Lower leg skin (tissue), 4 donors: ENCODE measurements around the gene NAPB. TPM values are rescaled to one million over a fixed set of nuclear protein-coding genes. Genes with fewer than 3 reads are reported as not detected.
"Not testable (repeated sequence)": the region's sequence is repeated elsewhere in the genome, so short reads cannot be mapped to it uniquely, and the experiment has no call there.

Experiments
- DNase-seq, 2 donors: peaks; one replicate each; pipeline ENCODE4 v3.0.0-alpha.2; 2019; ENCODE audit warnings: low spot score in 2 of 2
- H3K4me3 ChIP-seq: fragments of 200-600 bp; sonication (generic); 2 replicates; pipeline ENCODE4 v1.5.1; 2017; ENCODE audit warnings: mild to moderate bottlenecking, low read depth; ENCODE audit not compliant: poor library complexity, severe bottlenecking
- CTCF ChIP-seq, 3 donors: fragments of 450-650 bp; IDR thresholded peaks; one replicate each; pipeline ENCODE4 v1.5.1; 2016; ENCODE audit warnings: antibody characterized with exemption in 3 of 3, mild to moderate bottlenecking in 3 of 3, moderate library complexity in 2 of 3
- POLR2A ChIP-seq, 2 donors: fragments of 450-650 bp; IDR thresholded peaks; one replicate each; pipeline ENCODE4 v1.6.1; 2016 to 2017; ENCODE audit warnings: antibody characterized with exemption in 2 of 2, mild to moderate bottlenecking in 1 of 2, moderate library complexity in 1 of 2
- WGBS, 2 donors: methylation state at CpG; one replicate each; pipeline ENCODE4 v1.1.5; 2018; 5-methylcytosine and 5-hydroxymethylcytosine counted together
- intact Hi-C: fragments of 100-400 bp; cut with DNase I; formaldehyde crosslinking; loops from one replicate; pipeline ENCODE4 v1.15.0; 2023; ENCODE audit warnings: low total_unique reads
- total RNA-seq, 4 donors: library from RNA; depleted of rRNA; stranded (reverse); fragments of >200 nt; gene quantifications; one replicate each; pipeline ENCODE4 v1.1.0, GENCODE V29; 2016

Gene NAPB
- total RNA-seq, 4 donors from 2014 or later: 7.9 to 12.4 (median 10.5) TPM

DNA sequence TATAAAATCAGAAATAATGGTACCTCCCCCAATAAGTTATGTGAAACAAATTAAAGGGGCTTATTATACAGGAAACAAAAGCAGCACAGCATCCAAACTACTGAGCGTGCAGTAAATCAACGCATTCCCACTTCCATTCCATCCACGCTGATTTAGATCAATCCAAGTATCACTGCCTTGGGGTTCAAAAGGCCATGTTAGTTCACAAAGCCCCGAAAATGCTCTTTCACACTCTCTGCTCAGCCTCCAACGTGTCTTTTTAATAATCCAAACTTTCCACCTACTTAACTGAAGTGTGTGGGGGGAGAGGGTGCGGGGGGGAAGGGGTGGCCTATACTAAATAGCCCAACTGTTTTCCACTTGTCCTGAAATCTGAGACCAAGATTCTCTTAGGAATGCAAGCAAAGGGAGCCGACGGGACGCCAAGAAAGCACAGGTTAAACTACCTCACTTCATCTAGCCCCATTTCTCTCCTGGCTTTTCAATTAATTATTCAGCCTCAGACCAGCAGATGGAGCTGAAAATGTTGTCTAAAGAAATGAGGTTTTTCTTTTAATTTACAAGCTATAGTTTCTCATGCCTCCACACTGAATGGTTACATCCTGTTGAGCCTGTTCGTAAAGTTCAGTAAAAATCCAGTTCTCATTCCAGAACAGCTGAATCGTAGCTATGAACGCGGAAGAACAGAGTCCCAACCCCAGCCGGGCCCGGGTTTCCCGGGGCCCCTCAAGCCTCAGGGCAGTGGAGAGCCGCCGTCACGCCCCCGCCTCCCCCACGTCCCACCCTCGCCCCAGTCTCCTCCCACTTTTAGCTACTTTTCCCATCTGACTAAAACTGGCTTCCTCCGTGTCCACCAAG, 71.7 kb downstream of the NAPB start:
- 4 to 7% methylated on average over 23 of the region's 23 CpGs for WGBS, 2 donors
- DNase-seq: peak; percentile 84 to 86
- no peak for TF ChIP-seq CTCF (IDR thresholded peaks at IDR 0.05)
- no peak for TF ChIP-seq POLR2A (IDR thresholded peaks at IDR 0.05)
- intact Hi-C loops: loop anchor here (5.0 kb wide), 1 partner anchor 302 kb away; the partner anchor contains the start of gene THBD
- H3K4me3 ChIP-seq: peak overlapping the region; percentile 43

GRCh38 chr20:23348510-23348909, 72.8 kb downstream of the NAPB start:
- WGBS, 2 donors: 89 to 92% methylated on average over 6 of the region's 6 CpGs
- peak in 1 of 2 donors; percentile 68 for DNase-seq
- intact Hi-C loops, H3K4me3 ChIP-seq: not testable (repeated sequence)

DNA sequence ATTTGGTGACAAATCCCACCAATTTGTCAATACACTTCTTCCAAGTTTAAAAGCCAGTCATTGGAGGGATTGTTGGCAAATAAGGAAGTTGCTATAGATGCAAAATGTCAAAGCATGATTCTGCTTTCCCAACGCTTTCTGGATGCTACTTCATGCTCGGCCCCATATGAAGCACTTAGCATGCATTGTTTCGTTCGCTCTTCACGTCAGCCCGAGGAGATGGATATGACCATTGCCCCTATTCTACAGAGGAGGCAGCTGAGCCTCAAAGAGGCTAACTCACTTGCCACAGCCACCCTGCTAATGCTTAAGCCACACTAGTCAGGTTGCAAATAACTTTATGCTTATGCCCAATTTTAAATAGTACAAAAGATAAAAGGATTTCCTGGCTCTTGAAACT, 73.5 kb downstream of the NAPB start:
- WGBS, 2 donors: 86 to 91% methylated on average over 6 of the region's 6 CpGs
- H3K4me3 ChIP-seq: no peak overlapping the region
- TF ChIP-seq CTCF (IDR thresholded peaks at IDR 0.05) (no peak), POLR2A (IDR thresholded peaks at IDR 0.05) (no peak)
- DNase-seq: peak in 1 of 2 donors; percentile 60
- intact Hi-C loops: no loop called here

DNA sequence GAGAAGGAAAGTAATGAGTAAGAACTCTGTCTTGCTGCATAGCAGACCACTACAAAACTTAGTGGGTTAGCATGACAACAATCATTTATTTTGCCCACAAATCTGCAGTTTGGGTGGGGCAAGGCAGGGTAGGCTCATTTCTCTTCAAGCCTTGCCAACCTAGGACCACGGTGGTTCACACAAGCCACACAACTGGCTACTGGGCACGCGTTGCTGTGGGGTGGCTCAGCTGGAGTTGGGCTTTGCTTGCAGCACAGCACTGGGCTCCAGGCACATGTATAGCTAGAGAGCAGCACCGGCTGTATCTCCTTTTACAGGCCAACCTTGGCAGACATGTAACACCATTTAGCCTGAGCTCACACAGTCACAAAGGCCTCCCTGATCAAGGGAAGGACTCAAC, 75.3 kb downstream of the NAPB start:
- no peak for TF ChIP-seq CTCF (IDR thresholded peaks at IDR 0.05)
- no peak for TF ChIP-seq POLR2A (IDR thresholded peaks at IDR 0.05)
- no peak overlapping the region for H3K4me3 ChIP-seq
- 81 to 83% methylated on average over 3 to 4 of the region's 4 CpGs for WGBS, 2 donors
- peak in 1 of 2 donors; percentile 52 for DNase-seq
- intact Hi-C loops: no loop called here

GRCh38 chr20:23344336-23344735, 77.0 kb downstream of the NAPB start:
- no peak for DNase-seq
- H3K4me3 ChIP-seq: no peak overlapping the region
- intact Hi-C loops: loop anchor here (5.0 kb wide), 1 partner anchor 652 kb away; no protein-coding TSS in a partner anchor
- TF ChIP-seq CTCF (IDR thresholded peaks at IDR 0.05): no peak
- no peak for TF ChIP-seq POLR2A (IDR thresholded peaks at IDR 0.05)
- 53 to 68% methylated on average over 5 of the region's 5 CpGs for WGBS, 2 donors

- intact Hi-C loops: loop anchor here (5.0 kb wide), 1 partner anchor 651 kb away; no protein-coding TSS in a partner anchor
- no peak overlapping the region for H3K4me3 ChIP-seq
- TF ChIP-seq POLR2A (IDR thresholded peaks at IDR 0.05) (no peak), CTCF (IDR thresholded peaks at IDR 0.05) (no peak)
- DNase-seq: no peak
- WGBS, 2 donors: 93 to 94% methylated on average over 1 of the region's 1 CpG
These were observed 77.7 kb downstream of the NAPB start for GRCh38 chr20:23343590-23343989.
